DMS 273 (cell line): Measurements from ENCODE around the gene ZNF672.
A peak's percentile ranks its signal among the peaks of the same experiment; 100 is the strongest.
"Not testable (repeated sequence)": the region's sequence is repeated elsewhere in the genome, so short reads cannot be mapped to it uniquely, and the experiment has no call there.

Experiments
- DNase-seq: peaks from one replicate; lab custom pipeline; 2025; ENCODE audit not compliant: unreplicated experiment; lab: John Stamatoyannopoulos, UW

ZNF672 gene

DNA sequence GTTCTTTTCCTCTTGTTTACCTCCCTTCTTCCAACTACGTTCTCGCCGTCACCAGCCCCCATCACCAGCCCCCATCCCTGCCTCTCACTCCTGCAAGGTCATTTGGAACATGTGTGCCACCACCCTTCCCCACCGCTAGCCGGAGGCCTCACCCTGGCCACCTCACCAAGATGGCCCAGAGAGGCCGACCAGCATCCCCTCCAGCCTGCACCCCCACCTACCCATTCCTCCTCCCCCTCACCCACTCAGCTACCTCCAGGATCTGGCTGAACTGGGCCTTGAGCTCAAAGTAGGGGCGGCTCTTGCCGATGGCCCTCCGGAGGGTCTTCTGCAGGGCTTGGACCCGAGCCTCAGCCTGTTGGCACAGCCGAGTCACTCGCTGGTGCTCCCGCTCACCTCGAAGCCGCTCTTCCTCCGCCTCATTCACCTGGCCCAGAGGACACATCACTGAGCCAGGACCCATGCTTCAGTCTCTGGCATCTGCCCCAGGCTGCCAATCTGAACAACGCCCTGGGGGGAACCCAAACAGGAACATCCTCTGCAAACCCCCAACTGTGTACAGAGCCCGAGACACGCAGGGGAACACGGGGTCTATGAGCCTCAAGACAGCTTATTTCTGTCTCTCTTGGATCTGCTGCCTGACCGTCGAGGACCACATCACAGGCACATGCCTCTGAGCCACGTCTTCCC lies 25.1 kb upstream of the ZNF672 start:
- DNase-seq: no peak

DNA sequence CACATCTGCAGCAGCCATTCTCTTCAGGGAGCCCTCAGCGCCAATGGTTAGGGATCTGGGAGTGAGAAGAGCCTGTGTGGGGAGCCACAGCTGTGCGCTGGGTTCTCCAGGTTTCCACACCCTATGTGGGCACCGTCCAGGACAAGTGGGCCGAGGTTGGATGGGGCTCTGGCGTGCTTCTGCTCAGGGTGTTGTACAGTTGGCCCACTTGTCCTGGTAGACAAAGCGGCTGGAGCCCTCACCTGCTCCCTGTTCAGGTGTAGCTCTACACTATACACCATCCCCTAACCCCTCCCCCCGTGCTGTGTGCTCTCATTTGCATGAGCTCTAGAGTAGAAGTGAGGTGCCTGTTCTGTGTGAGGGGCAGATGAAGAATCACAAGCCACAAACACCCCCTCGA lies 24.5 kb upstream of the ZNF672 start:
- DNase-seq: no peak

GRCh38 chr1:248814351-248814750 lies 23.7 kb upstream of the ZNF672 start:
- no peak for DNase-seq

- DNase-seq: no peak
Measured at GRCh38 chr1:248815407-248816034, 22.5 kb upstream of the ZNF672 start.

DNA sequence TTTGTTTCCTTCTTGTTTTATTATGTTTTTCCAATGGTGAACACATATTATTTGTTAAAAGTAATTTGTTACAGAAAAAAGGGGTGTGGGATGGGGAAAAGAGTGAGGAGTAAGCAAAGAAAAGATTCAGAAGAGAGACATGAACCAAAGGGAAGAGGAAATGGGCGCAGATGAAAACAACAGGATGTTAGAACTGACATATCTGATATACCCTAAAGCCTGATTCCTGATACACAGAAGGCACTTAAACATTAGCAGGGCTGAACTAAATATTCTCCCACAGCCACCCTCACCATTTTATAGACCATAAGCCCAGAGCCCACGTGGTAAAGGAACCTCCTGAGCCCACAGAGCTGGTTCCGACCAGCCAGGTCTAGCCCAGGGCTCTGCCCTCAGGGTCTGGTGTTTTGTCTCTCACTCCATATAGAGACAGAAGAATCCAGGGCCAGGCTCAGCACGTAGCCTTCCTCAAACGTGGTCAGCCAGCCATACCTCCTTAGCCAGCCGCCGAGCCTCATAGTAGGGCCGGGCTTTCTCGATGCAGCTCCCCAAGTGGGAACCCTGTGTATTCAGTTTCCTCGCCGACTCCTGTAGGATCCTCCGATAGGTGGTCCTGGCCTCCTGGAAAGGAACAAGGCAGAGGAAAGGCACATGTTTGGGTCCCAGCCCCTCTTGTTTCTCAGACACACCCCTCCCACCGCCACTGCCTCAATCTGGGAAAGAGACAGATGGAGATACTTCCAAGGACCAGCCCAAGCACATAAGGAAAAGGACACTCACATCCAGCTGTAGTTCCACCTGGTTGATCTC lies 21.8 kb upstream of the ZNF672 start:
- no peak for DNase-seq

DNA sequence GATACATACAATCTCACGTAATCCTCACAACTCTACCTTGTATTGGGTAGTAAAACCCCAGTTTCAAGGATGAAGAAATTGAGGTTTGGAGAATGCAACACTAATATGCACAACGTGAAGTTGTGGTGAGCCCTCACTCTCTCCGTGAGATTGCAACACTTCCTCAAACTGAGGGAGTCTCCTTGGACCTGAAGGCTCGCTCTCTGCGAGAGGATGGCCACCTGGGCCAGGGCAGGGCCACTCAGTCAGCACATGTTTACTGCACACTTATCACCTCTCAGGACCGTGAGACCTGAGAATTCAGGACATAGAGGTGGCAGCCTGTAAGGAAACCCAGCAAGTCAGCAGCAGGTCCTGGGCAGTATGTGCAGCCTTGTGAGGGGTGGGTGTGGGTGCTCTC lies 21.0 kb upstream of the ZNF672 start:
- no peak for DNase-seq

- no peak for DNase-seq
Measured at GRCh38 chr1:248818505-248819374, 19.3 kb upstream of the ZNF672 start.

DNA sequence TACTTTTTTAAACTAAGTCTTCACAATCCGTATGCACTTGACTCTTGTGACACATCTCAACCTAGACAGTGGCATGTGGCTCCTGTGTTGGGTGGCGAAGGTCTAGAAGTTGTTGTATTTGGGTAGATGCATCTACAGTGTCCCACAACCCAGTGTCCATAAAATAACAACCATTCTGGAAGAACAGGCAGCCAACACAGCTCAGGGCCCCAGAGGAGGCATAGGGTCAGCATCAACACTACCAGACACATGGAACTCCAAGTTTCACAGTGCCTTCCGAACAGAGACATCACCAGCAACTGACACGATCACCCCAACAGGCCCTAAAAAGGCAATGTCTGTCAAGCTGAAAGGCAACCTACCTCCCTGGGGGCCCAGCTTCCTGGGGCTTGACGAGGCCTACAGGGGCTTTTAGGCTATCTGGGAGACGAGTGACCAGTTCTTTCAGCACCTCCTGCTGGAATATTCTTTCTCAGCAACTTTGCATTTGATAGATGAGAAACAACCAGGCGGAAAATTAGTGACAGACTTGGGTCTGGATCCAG lies 17.9 kb upstream of the ZNF672 start:
- no peak for DNase-seq

GRCh38 chr1:248821101-248821500 lies 16.9 kb upstream of the ZNF672 start:
- DNase-seq: no peak

DNA sequence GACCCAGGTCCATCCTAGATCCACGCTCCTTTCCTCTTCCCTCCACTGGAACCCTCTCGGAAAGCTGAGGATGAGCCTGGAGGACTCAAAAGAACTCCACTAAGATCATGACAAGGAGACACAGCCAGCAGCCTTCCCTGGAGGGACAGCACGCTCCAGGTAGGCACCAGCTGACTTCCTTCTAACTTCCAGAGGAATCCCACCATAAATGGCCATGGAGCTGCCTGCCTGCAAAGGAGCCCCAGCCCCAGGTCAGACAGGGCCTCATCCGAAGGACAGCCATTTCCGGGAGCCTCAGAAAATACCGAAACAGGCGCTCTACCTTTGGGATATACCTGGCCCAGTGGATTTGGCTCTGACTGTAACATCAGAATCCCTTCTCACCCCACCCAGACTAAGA lies 16.4 kb upstream of the ZNF672 start:
- DNase-seq: no peak

GRCh38 chr1:248822148-248823032 lies 15.6 kb upstream of the ZNF672 start:
- no peak for DNase-seq

DNA sequence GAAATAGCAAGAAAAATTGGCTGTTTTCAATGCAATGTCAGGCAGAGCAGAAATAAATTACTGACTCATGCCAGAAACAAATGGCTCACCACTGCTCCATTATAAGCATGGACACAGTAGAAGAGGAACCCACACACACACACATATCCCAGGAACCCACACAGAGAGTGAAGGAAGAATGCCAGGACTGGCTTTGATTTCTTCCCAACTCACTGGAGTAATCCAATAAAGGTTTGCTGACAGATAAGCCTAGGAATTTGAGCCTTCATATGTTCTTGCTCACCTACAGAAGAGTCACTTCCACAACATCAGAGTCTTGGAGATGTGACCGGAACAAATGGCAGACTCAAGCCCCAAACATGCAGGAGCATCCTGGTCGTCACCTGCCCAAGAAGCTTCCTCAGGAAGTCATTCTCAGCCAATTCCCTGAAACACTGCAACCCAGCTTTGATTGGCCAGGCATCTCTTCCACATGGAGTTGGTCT lies 14.5 kb upstream of the ZNF672 start:
- DNase-seq: no peak

DNA sequence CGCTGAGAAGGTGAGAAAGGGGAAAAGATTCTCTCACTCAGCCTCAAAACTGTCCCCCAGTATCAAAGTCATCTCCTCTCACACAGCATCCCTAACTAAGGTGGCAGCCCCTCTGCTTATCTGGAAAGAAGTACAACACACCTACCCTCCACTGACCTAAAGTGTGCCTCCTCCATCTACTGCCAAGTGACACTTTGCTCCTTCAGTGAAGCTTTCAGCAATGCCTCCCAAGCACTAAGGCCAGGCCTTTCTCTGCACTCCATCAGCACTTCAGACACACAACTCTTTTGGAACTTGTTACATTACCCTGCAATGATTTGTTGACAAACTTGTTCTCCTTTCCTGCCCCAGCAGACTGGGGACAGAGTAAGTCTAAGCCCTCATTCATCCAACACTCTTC lies 13.7 kb upstream of the ZNF672 start:
- DNase-seq: no peak

GRCh38 chr1:248824701-248825100 lies 13.3 kb upstream of the ZNF672 start:
- no peak for DNase-seq

DNA sequence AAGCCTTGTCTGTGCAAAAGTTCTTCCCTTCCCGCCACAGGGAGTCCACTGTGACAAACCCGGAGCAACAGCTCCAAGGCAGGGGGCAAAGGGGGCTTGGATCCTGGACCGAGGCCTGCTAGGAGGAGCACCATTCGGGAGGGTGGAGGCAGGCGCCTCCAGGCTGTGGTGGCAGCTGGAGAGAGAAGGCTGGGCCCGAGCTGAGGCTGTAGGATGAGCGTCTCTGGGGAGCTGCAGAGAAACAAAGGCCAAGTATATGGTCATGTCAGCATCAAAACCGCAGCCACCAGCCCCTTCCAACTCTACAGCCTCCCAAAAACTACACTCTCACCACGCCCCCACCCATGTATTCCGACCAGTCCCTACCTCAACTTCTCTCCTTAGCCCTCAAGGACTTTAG lies 12.9 kb upstream of the ZNF672 start:
- peak; percentile 46 for DNase-seq

GRCh38 chr1:248825573-248825908 lies 12.5 kb upstream of the ZNF672 start:
- no peak for DNase-seq

DNA sequence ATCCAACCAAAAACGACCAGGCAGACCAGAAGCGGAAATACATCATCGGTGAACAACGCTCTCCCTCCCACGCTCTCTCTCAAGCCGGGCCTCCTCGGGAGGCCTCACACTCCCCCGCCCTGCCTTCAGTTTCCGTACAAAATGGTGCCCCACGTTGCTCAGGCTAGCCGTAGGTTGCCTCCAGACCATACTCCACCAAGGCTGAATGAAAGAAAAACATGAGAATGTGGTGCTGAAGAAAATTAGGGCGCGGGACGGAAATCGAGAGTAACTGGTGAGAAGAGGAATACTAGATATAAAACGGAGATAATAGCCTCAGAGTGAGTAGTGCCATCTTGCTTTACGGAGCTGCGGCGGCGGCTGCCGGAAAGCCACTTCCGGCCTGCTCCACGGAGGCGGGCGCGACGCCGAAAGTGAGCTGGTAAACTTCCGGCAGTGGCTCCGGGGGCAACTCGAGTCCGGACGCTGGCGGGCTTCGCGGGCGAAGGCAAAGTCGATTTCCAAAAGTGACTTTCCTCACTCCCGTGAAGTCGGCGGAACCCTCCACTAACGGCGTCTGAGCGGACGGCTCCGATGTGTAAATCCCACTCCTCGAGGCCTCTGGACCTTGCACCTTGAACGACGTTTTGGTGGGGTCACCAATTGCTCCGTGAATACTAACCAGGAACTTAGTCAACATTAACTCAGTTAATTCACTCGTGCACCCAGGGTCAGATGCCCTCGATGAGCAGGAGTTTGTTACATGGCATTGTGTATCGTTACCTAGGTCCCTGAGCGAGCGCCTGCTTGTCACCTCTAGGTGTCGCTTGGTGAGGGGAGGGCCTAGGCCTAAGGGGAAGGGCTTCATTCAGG lies 11.9 kb upstream of the ZNF672 start, which contains the start of gene SH3BP5L:
TSS of gene SH3BP5L (minus strand) at position 7 of the 852 bp plus-strand sequence. CDS start 980 bp downstream, outside the sequence.
- peak; percentile 97 for DNase-seq

DNA sequence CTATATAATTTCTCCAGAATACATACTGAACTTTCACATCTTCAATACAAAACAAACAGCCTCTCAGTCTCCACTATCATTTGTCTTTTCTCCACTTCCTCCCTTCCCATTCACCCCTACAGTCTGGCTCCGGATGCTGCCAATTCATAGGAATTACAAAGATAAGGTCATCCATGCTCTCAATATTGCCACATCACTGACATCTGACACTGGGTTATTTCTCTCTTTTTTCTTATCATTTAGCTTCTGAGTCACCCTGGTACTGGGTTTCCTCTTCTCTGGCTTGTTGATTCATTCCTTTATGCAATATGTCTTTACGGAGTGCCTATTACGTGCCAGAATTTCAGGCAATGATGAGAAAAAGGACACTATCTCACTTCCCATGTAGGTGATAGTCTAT lies 9.2 kb upstream of the ZNF672 start:
- DNase-seq: no peak

- not testable (repeated sequence) for DNase-seq
Measured at GRCh38 chr1:248830718-248831017, 7.4 kb upstream of the ZNF672 start.
